Measurements from ENCODE around the gene ZIC2.
"Not testable (repeated sequence)": the region's sequence is repeated elsewhere in the genome, so short reads cannot be mapped to it uniquely, and the experiment has no call there.

ZIC2 gene

DNA sequence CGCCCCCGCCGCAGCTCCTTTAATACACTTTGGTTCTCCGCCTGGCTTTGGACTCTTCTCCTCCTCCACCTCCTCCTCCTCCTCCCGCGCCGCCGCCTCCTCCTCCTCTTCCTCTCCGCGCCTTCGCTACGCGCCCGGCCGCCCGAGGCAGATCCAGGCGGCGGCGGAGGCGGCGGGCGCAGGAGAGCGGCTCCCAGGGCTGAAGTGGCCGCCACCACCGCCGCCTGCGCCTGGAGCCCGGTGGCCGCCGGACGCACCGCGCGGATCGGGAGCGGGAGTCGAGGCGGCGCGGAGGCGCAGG, at the start of gene ZIC2:
Gene ZIC2, plus strand, starts transcription at position 50 of the 301 bp plus-strand sequence. CDS start 281 bp downstream, outside the sequence.
- no peak for DNase-seq

GRCh38 chr13:99932912-99933311, 48.7 kb upstream of the ZIC2 start:
- DNase-seq: no peak

DNA sequence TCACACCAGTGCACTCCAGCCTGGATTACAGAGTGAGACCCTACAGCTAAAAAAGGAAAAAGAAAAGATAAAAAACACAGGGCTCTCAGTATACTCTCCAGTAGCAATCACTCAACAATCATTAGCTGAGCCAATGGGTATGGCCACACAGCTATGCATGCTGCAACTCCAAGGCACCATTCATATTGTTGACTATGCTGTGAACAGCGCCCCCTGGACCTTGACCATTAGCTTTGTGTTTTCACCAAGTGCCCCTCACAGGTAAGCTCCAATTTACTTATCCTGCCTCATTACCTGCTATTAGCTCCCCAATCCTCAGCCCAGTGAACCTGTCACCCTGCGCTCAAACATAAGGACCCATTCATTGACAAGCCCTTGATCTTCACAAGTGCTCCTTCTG, 45.8 kb upstream of the ZIC2 start:
- DNase-seq: no peak

DNA sequence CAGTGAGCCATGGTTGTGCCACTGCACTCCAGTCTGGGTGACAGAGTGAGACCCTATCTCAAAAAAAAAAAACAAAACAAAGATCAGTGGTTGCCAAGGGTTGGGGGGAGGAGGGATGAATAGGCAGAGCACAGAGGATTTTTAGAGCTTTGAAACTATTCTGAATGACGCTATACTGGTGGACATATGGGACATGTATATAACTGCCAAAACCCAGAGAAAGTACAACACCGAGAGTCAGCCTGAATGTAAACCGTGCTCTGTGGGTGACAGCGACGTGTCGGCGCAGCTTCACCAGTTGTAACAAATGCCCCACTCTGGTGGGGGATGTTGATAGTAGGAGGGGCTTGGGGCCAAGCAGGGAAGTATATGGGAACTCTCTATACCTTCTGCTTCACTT, 42.9 kb upstream of the ZIC2 start:
- no peak for DNase-seq

DNA sequence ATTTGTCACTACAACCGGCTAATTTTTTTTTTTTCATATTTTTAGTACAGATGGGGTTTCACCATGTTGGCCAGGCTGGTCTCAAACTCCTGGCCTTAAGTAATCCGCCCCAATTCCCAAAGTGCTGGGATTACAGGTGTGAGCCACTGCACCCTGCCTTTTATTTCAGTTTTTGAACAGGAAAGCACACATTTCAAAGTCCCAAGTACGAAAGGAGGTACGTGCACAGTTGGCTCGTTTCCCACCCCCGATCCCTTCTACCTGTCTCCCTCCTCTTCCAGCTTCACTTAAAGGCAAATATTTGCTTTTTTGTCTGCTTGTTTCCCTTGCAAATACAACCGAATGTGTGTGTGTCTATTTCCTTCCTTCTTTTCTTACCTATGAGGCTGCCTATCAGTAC, 40.5 kb upstream of the ZIC2 start:
- no peak for DNase-seq

GRCh38 chr13:99941911-99942310, 39.7 kb upstream of the ZIC2 start:
- DNase-seq: no peak

DNA sequence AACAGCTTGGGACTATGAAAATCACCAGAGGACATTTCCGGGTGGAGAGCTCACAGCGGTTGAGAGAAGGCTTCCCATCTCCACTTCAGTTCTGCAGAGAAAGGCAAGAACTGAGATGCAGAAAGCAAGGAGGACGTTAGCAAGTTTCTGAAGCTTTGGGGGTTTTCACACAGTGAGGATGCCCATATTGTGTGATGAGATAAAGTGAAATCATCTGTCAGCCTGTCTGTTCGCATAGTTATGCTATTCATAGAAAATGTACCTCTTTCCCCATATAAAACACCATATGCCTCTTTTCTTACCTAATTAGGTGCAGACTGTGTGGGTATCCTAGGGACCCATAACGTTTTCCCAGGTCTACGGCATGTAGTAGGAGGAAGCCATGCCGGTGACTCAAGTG, 37.5 kb upstream of the ZIC2 start:
- DNase-seq: no peak

DNA sequence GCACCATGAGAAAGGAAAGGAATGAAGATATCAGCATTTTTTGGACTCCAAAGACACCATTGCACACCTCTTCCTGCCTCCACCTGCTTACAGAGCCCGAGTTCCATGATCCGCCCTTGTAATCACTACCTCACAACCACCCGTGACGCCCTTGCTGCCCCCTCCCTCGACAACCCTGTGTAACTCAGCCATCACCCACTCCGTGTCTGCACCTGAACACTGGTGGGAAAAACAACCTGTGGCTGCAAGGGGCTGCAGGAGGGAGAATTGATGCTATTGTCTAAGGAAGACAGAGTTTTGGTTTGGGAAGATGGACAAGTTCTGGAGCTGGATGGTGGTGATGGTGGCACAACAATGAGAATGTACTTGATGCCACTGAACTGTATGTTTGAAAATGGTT, 37.0 kb upstream of the ZIC2 start:
- DNase-seq: no peak

DNA sequence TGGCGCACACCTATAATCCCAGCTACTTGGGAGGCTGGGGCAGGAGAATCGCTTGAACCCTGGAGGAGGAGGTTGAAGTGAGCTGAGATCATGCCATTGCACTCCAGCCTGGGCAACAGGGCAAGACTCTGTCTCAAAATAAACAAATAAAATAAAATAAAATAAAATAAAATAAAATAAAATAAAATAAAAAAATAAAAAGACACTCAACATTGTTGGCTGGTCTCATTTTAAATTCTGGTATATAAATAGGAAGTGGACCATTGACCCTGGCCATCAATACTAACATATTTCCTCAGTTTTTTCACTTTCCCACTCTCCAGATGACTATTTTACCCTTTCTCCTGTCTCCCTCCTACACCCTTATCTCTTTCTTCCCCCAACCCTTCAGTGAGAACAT, 36.1 kb upstream of the ZIC2 start:
- DNase-seq: not testable (repeated sequence)

DNA sequence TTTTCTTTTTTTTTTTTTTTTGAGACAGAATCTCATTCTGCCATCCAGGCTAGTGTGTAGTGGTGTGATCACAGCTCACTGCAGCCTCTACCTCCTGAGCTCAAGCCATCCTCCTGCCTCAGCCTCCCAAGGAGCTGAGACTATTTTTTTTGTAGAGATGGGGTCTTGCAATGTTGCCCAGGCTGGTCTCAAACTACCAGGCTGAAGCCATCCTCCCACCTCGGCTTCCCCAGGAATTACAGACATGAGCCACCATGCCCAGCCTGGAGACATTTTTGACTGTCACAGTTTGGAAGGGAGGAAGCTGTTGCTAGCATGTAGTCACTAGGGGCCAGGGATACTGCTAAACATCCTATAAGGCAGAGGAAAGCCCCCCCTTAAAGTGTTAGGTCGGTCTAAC, 33.9 kb upstream of the ZIC2 start:
- DNase-seq: no peak

- no peak for DNase-seq
These were observed 33.2 kb upstream of the ZIC2 start for GRCh38 chr13:99948411-99948810.

DNA sequence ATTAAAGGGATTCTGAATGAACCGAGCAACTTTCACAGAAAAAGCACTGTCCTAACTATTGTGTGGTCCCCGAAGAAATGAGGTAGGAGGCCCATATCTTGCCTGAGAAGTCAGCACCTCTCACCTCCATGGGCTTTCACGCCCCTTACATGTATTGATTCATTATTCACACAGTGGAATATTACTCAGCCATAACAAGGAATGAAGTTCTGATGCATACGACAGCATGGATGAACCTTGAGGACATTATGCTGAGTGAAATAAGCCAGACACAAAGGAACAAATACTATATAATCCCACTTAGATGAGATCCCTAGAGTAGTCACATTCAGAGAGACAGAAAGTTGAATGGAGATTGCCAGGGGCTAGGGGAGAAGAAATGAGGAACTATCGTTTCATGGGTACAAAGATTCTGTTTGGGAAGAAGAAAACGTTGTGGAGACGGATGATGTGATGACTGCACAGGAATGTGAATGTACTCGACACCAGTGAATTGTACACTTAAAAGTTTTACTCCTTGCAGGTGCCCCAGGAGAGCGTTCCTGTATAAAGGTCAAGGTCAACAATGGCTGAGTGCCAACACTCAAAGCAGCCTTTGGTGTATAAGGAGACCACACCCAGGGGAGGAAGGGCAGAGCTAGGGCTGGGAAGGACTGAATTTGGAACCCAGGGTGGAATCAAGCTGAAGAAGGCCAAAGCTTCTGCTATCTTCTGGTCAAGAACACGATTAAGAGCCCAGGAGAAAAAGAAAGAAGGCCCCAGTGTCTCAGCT, 32.5 kb upstream of the ZIC2 start:
- no peak for DNase-seq

- DNase-seq: no peak
These were observed 31.7 kb upstream of the ZIC2 start for GRCh38 chr13:99949679-99950413.

DNA sequence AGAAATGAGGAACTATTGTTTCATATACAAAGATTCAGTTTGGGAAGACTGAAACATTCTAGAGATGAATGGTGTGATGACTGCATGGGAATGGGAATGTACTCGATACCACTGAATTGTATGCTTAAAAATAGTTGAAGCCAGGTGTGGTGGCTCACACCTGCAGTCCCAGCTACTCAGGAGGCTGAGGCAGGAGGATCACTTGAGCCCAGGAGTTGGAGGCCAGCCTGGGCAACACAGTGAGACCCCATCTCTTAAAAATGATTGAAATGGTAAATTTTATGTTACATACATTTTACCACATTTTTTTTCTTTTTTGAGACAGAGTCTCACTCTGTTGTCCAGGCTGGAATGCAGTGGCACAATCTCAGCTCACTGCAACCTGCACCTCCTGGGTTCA, 29.9 kb upstream of the ZIC2 start:
- DNase-seq: not testable (repeated sequence)

DNA sequence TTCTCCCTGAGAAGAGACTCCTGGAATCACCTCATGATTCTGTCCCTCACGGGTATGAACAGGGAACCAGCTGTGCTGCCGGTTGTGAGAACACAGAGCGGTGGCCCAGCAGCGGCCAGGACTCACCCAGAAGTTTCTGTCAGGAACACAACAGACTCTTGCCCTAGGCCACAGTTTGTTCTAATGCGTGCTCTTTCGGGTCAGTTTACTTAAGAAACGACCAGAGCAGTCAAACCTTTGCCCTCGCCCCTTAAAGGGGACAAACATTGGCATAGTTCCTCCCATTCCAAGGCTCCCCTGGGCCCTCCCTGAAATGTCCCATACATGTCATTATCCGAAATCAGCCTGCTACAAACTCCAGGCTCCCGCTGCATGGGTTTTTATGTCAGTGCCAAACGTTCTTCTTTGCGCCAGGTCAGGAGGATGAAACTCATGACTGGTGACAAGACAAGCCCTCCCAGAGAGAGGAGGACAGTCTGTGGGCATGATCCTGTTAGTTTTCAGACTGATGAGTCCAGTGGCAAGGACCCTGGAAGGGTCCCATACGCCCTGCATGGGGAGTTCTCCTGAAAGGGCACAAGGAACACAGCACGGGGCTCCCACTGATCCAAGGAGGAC, 28.3 kb upstream of the ZIC2 start:
- DNase-seq: no peak

- DNase-seq: no peak
These were observed 26.4 kb upstream of the ZIC2 start for GRCh38 chr13:99955107-99955746.

- DNase-seq: no peak
These were observed 25.7 kb upstream of the ZIC2 start for GRCh38 chr13:99955747-99956472.

- DNase-seq: no peak
These were observed 24.9 kb upstream of the ZIC2 start for GRCh38 chr13:99956473-99957349.

GRCh38 chr13:99958406-99959126, 23.0 kb upstream of the ZIC2 start:
- DNase-seq: no peak

GRCh38 chr13:99959127-99959539, 22.5 kb upstream of the ZIC2 start:
- no peak for DNase-seq

DNA sequence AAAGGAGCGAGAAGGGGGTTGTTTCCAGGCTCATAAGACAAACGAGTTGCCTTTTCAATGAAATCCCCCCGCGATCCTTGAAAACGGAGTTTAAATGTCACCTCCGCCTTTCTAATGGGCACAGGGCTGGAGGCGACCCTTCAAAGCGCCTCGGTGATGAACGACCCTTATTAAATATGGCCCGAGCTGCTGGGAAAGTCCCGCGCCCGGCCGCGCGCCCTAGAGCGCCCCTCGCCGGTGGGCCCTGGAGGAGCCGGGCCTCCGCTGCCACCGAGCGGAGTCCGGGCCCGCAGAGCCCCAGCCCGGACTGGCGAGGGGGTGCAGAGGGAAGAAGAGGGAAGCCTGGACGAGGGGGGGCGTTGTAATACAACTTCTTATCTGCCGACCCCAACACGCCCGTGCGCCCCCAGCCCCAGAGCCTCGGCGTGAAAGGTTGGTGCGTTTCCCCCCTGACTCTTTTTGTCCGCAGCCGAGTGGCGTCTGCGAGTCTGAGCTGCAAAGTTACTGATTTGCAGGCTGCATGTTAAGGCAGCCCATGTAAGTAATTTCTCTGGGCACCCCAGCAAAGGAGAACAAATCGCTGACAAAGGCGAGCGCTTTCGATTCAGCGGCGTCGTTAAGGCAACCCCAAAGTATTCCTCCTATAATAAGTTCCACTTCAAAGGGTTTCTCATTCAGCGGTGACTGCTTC, 21.9 kb upstream of the ZIC2 start:
- DNase-seq: no peak
